ENCODE measurements around the gene RPS21.

RPS21 gene

DNA sequence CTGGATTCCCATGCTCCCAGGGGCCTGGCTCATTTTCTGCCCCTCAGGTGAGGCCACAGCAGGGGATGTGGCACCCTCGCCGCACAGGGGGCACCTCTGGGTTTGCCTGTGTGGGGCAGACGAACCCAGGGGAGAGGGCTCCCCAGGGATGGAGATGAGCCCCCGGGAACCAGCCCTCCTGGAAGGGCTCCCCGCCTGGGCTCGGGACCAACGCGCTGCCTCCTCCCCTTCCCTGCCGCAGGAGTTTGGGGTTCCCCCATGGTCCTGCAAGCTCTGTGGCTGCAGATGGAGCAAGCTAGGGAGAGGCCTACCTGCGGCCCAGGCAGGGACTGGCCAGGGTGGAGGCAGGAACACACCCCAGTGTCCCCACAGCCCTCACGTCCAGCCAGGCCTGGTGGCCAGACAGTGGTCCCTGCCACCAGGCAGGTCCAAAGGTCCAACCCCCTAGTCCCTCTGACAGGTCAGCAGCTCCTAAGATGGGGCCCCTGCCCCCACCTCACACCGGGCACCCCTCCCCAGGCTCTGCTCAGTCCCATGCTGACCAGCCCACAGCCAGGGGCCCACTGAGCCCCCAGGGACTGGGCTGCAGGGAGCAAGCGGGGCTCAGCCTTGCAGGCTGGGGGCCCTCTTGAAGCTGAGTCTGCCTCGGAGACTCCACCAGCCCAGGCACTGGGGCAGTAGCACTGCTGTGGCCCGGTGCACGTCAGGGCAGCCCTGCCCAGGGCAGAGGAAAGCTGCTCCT, 33.4 kb upstream of the RPS21 start:
- DNase-seq = no peak
- intact Hi-C loops (cut with DNase I) = no loop called here

- no peak for DNase-seq
- intact Hi-C loops (cut with DNase I) = no loop called here
Observed at GRCh38 chr20:62354031-62354808, 32.7 kb upstream of the RPS21 start.

GRCh38 chr20:62354811-62355341, 32.0 kb upstream of the RPS21 start:
- no peak for DNase-seq
- intact Hi-C loops (cut with DNase I) = no loop called here

DNA sequence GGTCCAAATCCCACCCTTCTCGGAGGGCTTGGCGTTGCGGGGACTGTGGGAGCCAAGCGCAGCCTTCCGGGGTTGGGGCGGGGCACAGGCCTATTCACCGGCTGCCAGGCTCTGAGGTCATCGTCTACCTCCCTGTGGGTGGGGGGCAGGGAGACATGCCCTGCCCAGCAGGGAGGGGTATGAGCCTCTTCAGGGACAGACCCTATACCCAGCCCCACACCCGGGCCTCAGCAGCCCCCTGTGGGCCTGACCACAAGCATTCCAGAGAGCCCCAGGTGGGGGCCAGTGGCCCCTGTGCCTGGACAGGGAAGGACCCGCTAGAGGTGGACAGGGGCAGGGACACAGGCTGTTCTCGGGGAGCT, 31.4 kb upstream of the RPS21 start:
- no peak for DNase-seq
- intact Hi-C loops (cut with DNase I) = no loop called here

GRCh38 chr20:62355878-62356588, 30.9 kb upstream of the RPS21 start:
- intact Hi-C loops (cut with DNase I) = no loop called here
- DNase-seq = peak in 1 of 10 donors; percentile 90

DNA sequence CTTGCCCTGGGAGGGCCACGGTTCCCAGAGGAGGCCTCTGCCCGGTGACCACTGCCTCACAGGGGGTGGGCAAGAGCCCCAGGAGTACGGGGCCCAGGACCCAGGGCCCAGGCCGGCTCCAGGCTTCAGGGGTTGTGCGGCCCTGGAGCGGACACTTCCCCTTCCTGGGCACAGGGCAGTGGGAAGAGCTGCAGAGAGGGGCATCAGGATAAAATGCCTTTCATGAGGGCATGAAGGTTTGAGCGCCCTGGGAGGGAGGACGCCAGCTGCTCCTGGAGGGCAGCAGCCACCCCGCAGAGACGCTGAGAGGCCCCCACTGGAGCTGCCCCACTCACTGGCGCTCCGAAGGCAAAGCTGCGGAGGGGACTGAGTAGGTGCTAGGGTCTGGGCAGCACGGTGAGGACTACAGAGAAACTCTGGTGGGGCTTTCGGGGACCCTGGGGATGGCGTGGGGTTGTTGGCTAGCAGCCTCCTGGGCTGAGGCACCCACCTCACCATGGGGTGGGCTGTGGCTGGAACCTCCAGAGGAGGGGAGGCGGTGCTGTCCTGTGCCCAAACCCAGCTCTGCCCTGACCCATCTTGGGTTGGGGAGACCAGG, 30.2 kb upstream of the RPS21 start:
- intact Hi-C loops (cut with DNase I) = no loop called here

DNA sequence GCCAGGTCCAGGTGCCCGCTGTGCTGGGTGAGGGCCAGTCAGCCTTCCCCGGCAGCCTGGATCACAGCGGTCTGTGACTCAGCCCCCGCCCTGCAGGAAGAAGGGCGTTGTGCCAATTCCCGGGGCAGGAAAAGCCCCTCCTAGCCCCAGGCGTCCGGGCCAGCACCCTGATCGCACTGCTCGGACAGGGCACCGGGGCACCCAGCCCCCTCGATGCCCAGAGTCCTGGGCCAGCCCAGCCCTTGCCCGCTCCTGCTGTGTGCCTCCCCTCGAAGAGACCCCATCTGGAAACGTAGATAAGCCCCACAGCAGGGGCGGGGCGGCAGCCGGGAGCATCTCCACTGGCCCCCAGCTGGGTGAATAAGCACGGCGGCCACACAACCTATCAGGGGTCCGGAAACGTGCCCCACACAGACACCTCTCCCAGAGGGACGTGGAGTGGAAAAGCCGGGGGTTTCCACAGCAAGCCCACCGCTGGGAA, 29.7 kb upstream of the RPS21 start:
- intact Hi-C loops (cut with DNase I) = no loop called here
- peak in 2 of 10 donors; percentile 16 to 85 for DNase-seq

More for the DNA sequence above, 30.2 kb upstream of the RPS21 start:
- no peak for DNase-seq

- peak in 2 of 10 donors; percentile 7 to 79 for DNase-seq
- intact Hi-C loops (cut with DNase I) = no loop called here
Observed at GRCh38 chr20:62357681-62358080, 29.2 kb upstream of the RPS21 start.

DNA sequence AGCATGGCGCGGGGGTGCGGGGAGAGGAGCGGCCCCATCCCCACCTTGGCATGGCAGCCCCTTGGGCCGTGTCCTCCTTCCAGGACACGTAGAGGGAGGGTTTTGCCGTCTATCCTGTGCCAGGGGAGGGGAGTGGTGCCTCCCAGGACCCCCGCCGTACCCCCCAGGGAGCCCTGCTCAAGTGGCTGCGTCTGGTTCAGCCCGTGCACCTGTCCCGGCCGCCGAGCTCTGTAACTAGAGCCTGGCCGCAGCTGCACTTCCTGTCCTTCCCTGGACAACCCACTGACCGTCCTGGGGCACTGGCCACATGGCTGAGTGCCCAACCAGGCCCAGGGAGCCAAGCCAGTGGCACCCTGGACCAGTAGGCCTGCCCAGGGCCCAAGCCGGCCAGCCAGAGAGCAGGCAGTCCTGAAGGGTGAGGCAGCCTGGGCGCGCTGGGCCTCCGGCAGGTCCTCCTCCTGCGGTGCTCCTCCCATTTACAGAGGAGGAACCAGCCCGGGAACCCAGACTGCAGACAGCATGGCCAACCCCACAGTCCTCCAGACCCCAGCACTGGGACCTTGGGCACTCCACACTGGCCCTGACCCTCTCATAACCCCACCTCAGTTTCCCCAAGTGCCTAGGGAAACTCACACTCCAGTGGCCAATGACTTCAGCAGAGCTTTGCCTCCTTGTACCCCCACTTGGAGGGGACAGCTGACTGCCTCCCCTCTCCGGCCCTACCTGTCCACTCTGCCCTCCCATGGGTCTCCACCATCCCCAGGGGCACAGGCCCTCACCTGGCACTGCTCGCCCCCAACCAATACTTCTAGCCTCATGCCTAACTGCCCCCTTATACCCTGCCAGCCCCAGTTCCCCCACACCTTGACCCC, 28.5 kb upstream of the RPS21 start:
- DNase-seq = peak in 3 of 10 donors; percentile 7 to 80 (median 8)
- intact Hi-C loops (cut with DNase I) = no loop called here

DNA sequence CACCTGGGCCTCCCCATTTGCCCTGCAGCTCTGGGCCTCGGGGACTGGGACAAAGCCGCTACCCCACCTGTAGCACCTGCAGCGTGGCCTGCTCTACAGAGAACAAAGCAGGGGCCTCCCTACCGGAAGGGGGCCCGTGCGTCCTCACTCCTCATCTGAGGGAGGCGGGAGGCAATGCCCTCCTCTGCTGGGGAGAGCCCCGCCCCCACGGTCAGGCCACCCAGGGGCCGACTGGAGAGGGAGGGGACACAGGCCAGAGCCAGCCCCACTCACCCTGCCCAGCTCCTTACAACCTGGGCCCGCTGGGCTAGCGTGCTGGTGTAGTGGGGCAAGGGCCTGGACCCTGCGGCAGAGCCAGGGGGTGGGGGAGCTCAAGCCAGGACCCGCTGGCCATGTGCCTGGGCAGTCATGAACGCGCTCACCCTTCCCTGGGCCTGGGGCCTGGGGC, 27.8 kb upstream of the RPS21 start:
- DNase-seq = peak in 3 of 10 donors; percentile 6 to 78 (median 8)
- intact Hi-C loops (cut with DNase I) = no loop called here

DNA sequence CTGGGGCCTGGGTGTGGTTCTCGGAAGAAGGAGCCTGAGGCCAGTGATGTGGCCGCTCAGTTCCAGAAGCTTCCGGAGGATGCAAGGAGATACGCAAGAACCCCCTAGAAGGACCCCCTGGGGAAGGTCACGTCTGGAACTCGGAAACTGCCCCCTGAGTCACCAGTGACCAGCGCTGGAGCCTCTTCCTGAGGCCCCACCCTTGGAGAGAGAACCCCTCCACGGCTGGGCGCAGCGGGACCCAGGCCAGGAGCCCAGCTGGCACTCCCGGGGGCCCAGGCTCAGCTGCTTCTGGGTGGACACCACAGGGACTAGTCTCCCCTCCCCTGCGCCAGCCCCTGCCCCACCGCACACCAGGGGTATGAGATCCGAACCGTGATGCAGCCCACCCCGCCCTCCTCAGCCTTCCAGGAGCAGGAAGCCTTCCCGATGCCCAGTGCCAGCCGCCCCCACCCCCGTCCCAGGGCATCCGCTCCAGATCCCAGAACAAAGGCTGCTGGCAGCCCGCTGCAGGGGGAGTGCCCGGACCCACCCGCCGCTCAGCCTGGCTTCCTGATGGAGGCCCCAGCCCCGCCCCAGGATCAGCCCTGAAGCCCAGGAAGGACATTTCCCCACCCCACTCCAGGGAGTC, 27.3 kb upstream of the RPS21 start:
- DNase-seq = peak in 4 of 10 donors; percentile 9 to 83 (median 46)
- intact Hi-C loops (cut with DNase I) = no loop called here

DNA sequence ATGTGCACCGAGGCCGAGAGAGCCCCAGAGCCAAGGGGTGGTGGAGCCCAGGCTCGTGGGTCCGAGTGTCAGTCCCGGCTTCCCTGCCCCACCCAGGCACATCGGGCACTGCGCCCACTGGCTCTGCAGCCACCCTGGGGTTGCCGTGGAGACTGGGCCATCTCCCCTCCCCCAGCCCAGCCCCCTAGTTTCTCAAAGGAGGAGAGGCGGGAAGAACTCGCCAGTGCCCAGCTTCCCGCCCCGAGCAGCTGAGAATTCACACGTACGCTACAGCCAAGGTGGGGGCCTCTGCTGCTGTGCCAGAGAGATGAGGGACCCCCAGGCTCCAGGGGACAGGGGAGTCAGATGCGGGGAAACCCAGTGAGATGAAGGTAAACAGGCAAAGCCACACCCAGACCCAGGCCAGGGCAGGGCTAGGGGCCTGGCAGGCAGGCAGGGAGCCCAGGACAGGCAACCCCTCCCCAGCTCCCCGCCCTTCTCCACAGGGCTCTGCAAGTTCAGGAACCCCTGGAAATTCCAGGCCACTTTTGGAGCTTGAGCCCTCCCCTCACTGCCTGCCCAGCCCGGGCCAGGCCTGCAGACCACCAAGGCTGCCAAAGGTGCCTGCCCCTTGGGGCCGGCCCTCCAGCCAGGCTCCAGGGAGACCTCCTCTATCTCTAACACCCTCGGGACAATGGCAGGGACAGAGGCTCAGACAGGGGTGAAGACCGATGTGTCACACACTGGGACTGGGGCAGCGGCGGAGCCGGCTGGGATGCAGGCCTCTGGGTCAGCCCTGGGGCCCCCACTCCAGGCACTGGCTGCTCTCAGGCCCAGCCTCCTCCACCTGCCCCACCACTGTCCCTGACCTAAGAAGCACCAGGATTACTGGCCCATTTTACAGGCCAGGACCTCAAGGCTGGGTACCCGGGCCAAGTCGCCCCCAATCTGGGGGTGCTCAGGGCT, 25.8 kb upstream of the RPS21 start:
- intact Hi-C loops (cut with DNase I) = no loop called here
- peak in 6 of 10 donors; percentile 7 to 83 (median 44) for DNase-seq

GRCh38 chr20:62361799-62362589, 24.9 kb upstream of the RPS21 start:
- intact Hi-C loops (cut with DNase I) = no loop called here
- DNase-seq = peak in 5 of 10 donors; percentile 5 to 82 (median 8)

- peak in 2 of 10 donors; percentile 9 to 29 for DNase-seq
- intact Hi-C loops (cut with DNase I) = no loop called here
Observed at GRCh38 chr20:62362590-62362940, 24.3 kb upstream of the RPS21 start.

DNA sequence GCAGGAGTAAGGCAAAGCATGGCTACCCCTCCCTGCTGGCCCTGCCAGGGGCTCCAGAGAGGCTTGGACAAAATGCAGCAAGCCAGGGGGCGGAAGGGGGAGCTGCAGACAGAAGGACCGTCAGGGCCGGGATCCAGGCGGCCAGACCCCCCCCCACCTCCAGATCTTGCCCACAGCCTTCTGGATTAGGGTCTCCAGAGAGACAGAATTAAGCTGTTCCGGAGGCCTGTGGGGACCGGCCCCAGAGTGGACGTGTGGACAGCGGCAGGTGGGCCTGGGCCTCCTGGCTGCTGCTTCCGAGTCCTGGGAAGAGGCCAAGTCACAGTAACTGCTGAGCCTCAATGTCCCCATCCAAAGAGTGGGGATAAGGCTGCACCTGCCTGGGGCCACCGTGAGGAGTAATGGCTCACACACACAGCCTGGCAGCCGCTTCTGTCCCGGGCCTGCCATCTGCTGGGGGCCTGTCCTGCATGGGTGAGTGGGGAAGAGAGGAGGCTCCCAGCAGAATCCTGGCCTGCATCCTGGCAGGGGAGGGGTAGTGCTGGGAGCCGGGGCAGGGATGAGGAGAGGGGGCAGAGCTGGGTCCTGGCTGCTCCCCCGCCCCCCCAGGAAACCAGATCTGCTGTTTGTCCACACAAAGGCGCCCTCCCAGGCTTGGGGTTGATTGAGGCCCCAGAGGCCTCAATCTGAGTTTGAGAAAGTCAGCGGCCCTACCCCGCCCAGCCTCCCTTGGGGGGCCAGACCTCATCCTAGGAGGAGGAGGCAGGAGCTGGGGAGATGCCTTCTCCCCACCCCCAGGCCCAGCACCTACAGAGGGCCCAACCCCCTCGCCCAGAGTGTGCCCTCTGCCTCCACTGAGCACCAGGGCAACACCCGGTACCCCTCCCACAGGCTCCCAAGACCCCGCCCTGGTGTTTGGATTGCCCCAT, 23.6 kb upstream of the RPS21 start:
- intact Hi-C loops (cut with DNase I) = no loop called here
- DNase-seq = peak in 7 of 10 donors; percentile 5 to 82 (median 12)

All from posterior cingulate gyrus (tissue), 11 donors.